H9 (cell line): ENCODE data around the gene RTP1. TPM values are rescaled to one million over a fixed set of nuclear protein-coding genes. Genes with fewer than 3 reads are reported as not detected.

Experiments
- DNase-seq: peaks from one replicate; pipeline ENCODE4 v3.0.0-alpha.2; 2017
- H2AFZ ChIP-seq: one replicate; pipeline ENCODE4 v1.6.1; 2013; ENCODE audit warnings: mild to moderate bottlenecking, low read length, control low read depth, moderate library complexity
- H2AK5ac ChIP-seq: 2 replicates; pipeline ENCODE4 v1.6.1; 2013; ENCODE audit warnings: low read length, control low read depth, mixed read lengths; ENCODE audit not compliant: insufficient read length
- H2BK120ac ChIP-seq: one replicate; pipeline ENCODE4 v1.6.1; 2013; ENCODE audit warnings: low read depth, mild to moderate bottlenecking, low read length, control low read depth, inconsistent platforms; ENCODE audit not compliant: poor library complexity, severe bottlenecking
- H2BK12ac ChIP-seq: 2 replicates; pipeline ENCODE4 v1.6.1; 2013; ENCODE audit warnings: low read length, control low read depth, mixed read lengths, low read depth; ENCODE audit not compliant: insufficient read length
- H2BK15ac ChIP-seq: 2 replicates; pipeline ENCODE4 v1.6.1; 2013; ENCODE audit warnings: low read depth, low read length, control low read depth
- H2BK20ac ChIP-seq: one replicate; pipeline ENCODE4 v1.6.1; 2013; ENCODE audit warnings: low read depth, mild to moderate bottlenecking, low read length, control low read depth, inconsistent platforms; ENCODE audit not compliant: poor library complexity, severe bottlenecking
- H2BK5ac ChIP-seq: 2 replicates; pipeline ENCODE4 v1.6.1; 2013; ENCODE audit warnings: low read length, control low read depth, mixed read lengths; ENCODE audit not compliant: insufficient read length
- H3K14ac ChIP-seq: 2 replicates; pipeline ENCODE4 v1.6.1; 2013; ENCODE audit warnings: low read length, control low read depth; ENCODE audit not compliant: insufficient read depth
- H3K18ac ChIP-seq: 2 replicates; pipeline ENCODE4 v1.6.1; 2013; ENCODE audit warnings: low read depth, mild to moderate bottlenecking, mixed read lengths, low read length, control low read depth; ENCODE audit not compliant: insufficient read length
- H3K23ac ChIP-seq: 2 replicates; pipeline ENCODE4 v1.6.1; 2013; ENCODE audit warnings: low read length, control low read depth, mixed read lengths, low read depth; ENCODE audit not compliant: insufficient read length
- H3K23me2 ChIP-seq: 2 replicates; pipeline ENCODE4 v1.6.1; 2013; ENCODE audit warnings: low read depth, mild to moderate bottlenecking, mixed read lengths, low read length, control low read depth; ENCODE audit not compliant: insufficient read length, poor library complexity, severe bottlenecking
- H3K27ac ChIP-seq: 2 replicates; pipeline ENCODE4 v1.5.1; 2013; ENCODE audit warnings: low read length, control low read depth, mixed read lengths, low read depth; ENCODE audit not compliant: insufficient read length
- H3K27me3 ChIP-seq: 2 replicates; pipeline ENCODE4 v1.6.1; 2013; ENCODE audit warnings: low read length, control low read depth, inconsistent platforms; ENCODE audit not compliant: insufficient read depth
- H3K4ac ChIP-seq: 2 replicates; pipeline ENCODE4 v1.6.1; 2013; ENCODE audit warnings: low read depth, mild to moderate bottlenecking, control low read depth, inconsistent platforms, low read length, moderate library complexity
- H3K4me1 ChIP-seq: 2 replicates; pipeline ENCODE4 v1.6.1; 2013; ENCODE audit warnings: low read length, control low read depth, inconsistent platforms; ENCODE audit not compliant: insufficient read depth
- H3K4me2 ChIP-seq: 2 replicates; pipeline ENCODE4 v1.6.1; 2013; ENCODE audit warnings: low read length, control low read depth, mixed read lengths; ENCODE audit not compliant: insufficient read length, insufficient read depth
- H3K56ac ChIP-seq: 2 replicates; pipeline ENCODE4 v1.6.1; 2013; ENCODE audit warnings: low read depth, mild to moderate bottlenecking, mixed read lengths, low read length, control low read depth; ENCODE audit not compliant: insufficient read length
- H3K79me1 ChIP-seq: 2 replicates; pipeline ENCODE4 v1.6.1; 2013; ENCODE audit warnings: low read depth, mild to moderate bottlenecking, moderate library complexity, low read length, control low read depth, inconsistent platforms; ENCODE audit not compliant: insufficient read depth, poor library complexity, severe bottlenecking
- H3K79me2 ChIP-seq: 2 replicates; pipeline ENCODE4 v1.6.1; 2013; ENCODE audit warnings: low read length, control low read depth, inconsistent platforms; ENCODE audit not compliant: insufficient read depth
- H3K9ac ChIP-seq: 2 replicates; pipeline ENCODE4 v1.6.1; 2013; ENCODE audit warnings: low read length, control low read depth, mixed read lengths; ENCODE audit not compliant: insufficient read length; ENCODE audit errors: extremely low read depth
- H3K9me3 ChIP-seq: one replicate; pipeline ENCODE4 v1.6.1; 2013; ENCODE audit warnings: low read depth, low read length, inconsistent platforms; ENCODE audit not compliant: control insufficient read depth
- H3T11ph ChIP-seq: one replicate; pipeline ENCODE4 v1.6.1; 2013; ENCODE audit warnings: mild to moderate bottlenecking, low read length, control low read depth, inconsistent platforms
- H4K20me1 ChIP-seq: one replicate; pipeline ENCODE4 v1.6.1; 2013; ENCODE audit not compliant: control insufficient read depth, insufficient read length, insufficient read depth
- H4K5ac ChIP-seq: 2 replicates; pipeline ENCODE4 v1.6.1; 2013; ENCODE audit warnings: low read depth, mild to moderate bottlenecking, mixed read lengths, low read length, control low read depth; ENCODE audit not compliant: insufficient read length
- H4K8ac ChIP-seq: replicated peaks from 2 replicates; pipeline ENCODE4 v1.6.1; 2013; ENCODE audit warnings: low read length, control low read depth, mixed read lengths, low read depth; ENCODE audit not compliant: insufficient read length
- H4K91ac ChIP-seq: 2 replicates; pipeline ENCODE4 v1.6.1; 2013; ENCODE audit warnings: low read depth, mild to moderate bottlenecking, moderate library complexity, mixed read lengths, low read length, control low read depth; ENCODE audit not compliant: insufficient read length
- H3K27ac Mint-ChIP-seq, 3 experiments: 2 replicates in 2 of 3; 3 replicates in 1 of 3; pipeline ENCODE4 v1.8.0; 2020 to 2021; ENCODE audit warnings: mixed read lengths in 3 of 3, mild to moderate bottlenecking in 1 of 3, moderate library complexity in 1 of 3
- H3K27me3 Mint-ChIP-seq: 2 replicates; pipeline ENCODE4 v1.8.0; 2021; ENCODE audit warnings: low read depth, mild to moderate bottlenecking, moderate library complexity, mixed read lengths
- H3K36me3 Mint-ChIP-seq, 3 experiments: 2 replicates in 2 of 3; 3 replicates in 1 of 3; pipeline ENCODE4 v1.8.0; 2020 to 2021; ENCODE audit warnings: low read depth in 3 of 3, mixed read lengths in 3 of 3; ENCODE audit not compliant: insufficient read depth in 1 of 3
- H3K4me1 Mint-ChIP-seq, 2 experiments: 2 replicates each; pipeline ENCODE4 v1.8.0; 2020; ENCODE audit warnings: mixed read lengths in 2 of 2
- H3K4me3 Mint-ChIP-seq, 2 experiments: 2 replicates in 1 of 2; 3 replicates in 1 of 2; pipeline ENCODE4 v1.8.0; 2020 to 2021; ENCODE audit warnings: mild to moderate bottlenecking in 2 of 2, mixed read lengths in 2 of 2, moderate library complexity in 1 of 2
- H3K9me3 Mint-ChIP-seq, 2 experiments: 2 replicates in 1 of 2; 3 replicates in 1 of 2; pipeline ENCODE4 v1.8.0; 2020; ENCODE audit warnings: mild to moderate bottlenecking in 2 of 2, mixed read lengths in 2 of 2, moderate library complexity in 1 of 2
- CTCF ChIP-seq: fragments of 200-600 bp; sonication (generic); conservative IDR thresholded peaks from 3 replicates; pipeline ENCODE4 v1.8.0; 2021; ENCODE audit warnings: antibody characterized with exemption, mild to moderate bottlenecking
- WGBS: extraction: QIAGEN DNeasy Blood & Tissue Kit; methylation state at CpG from one replicate; pipeline ENCODE4 v1.1.7; 2013; ENCODE audit warnings: missing lambda C conversion rate, low lambda C conversion rate, mixed read lengths; ENCODE audit not compliant: insufficient read length; ENCODE audit errors: extremely low coverage; 5-methylcytosine and 5-hydroxymethylcytosine counted together
- total RNA-seq: library from RNA; stranded (reverse); gene quantifications from 2 replicates; pipeline ENCODE4 v1.2.1, GENCODE V29; 2021

Gene RTP1
- total RNA-seq, 1 experiment from 2014 or later, result 6.6 TPM

GRCh38 chr3:187167777-187168176 lies 29.5 kb upstream of the RTP1 start:
- Histone ChIP-seq H3K27ac (no peak overlapping the region), H2AK5ac (no peak overlapping the region), H3K9ac (no peak overlapping the region), H3K18ac (no peak overlapping the region), H2AFZ (no peak overlapping the region), H3K4ac (no peak overlapping the region), H2BK5ac (no peak overlapping the region), H3K23me2 (no peaks in the 10 kb centered on the region), H3K56ac (no peak overlapping the region), H2BK120ac (no peak overlapping the region), H4K5ac (no peak overlapping the region), H3K79me2 (no peaks in the 10 kb centered on the region), H3K23ac (no peak overlapping the region), H3K79me1 (no peaks in the 10 kb centered on the region), H3K14ac (no peak overlapping the region), H3K27me3 (no peaks in the 10 kb centered on the region), H2BK12ac (no peak overlapping the region), H4K20me1 (no peaks in the 10 kb centered on the region), H3K4me1 (peaks cover 6% of the 10 kb centered on the region; the same call in 1 of the 2 replicates), H4K91ac (no peak overlapping the region), H4K8ac (no peak overlapping the region), H3K4me2 (no peak overlapping the region), H2BK15ac (no peak overlapping the region), H2BK20ac (no peak overlapping the region), H3K9me3 (no peaks in the 10 kb centered on the region), H3T11ph (no peak overlapping the region)
- Mint-ChIP-seq H3K27me3 (no peaks in the 10 kb centered on the region), H3K4me1 (peaks cover 28 to 58% of the 10 kb centered on the region in 2 experiments), H3K9me3 (peaks cover 0 to 7% of the 10 kb centered on the region in 2 experiments; a peak in 3 of 5 replicates), H3K36me3 (peaks cover 6 to 40% (median 7%) of the 10 kb centered on the region in 3 experiments), H3K27ac (no peak overlapping the region), H3K4me3 (no peak overlapping the region)
- DNase-seq, result no peak
- TF ChIP-seq CTCF, result no peak
- WGBS, result no CpG with 5 or more reads among the region's 5 CpGs
